ENCODE results near the gene FSCN2.

GRCh38 chr17:81499601-81499970 lies 28.6 kb upstream of the FSCN2 start:
- TF ChIP-seq CTCF (IDR thresholded peaks at IDR 0.05), result no peak
- TF ChIP-seq POLR2A (IDR thresholded peaks at IDR 0.05), result no peak
